Measurements from ENCODE around the gene FGF8.

Gene FGF8

DNA sequence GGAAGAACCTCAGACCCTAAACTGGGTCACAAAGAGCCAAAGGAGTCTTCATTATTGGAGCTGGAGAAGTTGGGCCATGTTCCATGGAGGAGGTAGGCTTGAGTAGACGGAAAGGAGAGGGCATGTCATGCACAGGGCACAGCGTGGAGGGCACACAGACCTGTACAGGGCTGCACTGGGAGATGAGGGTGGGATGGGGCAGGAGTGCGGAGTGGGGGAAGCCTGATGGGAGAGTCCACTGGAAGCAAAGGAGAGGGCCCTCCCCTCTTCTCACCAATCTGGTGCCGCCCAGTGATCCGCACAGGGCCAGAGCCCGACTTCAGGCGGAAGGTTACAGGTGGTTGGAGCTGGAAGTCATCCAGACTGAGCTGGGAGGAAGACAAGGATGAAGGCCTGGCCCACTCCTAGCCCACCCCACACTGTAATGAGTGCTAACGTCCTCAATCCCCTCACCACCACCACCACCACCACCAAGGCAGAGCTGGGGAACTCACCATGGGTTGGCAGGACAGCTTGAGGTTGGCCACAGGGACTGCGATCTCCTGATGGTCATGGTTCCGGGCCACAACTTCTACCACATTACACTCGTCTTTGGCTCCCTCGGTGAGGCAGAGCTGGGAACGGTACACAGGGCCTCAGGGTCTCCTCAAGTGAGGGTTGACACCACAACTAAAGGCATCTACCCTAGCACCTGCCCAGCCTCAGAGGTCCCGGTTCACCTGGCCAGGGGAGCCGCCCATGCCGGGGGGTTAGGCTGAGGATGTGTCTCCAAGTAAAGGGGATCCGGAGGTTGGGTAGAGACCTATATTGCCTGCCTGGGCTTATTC lies 6.3 kb upstream of the FGF8 start:
- Histone ChIP-seq H3K4me3 (replicated peaks; ENCODE audit: insufficient read depth, low read length) (peak overlapping the region; percentile 95), H3K27me3 (ENCODE audit: insufficient read depth, poor library complexity, severe bottlenecking) (no peaks in the 10 kb centered on the region), H3K27ac (replicated peaks) (peak overlapping the region; percentile 69)
- no peak for DNase-seq (ENCODE audit: low read depth in 1 of 2, low spot score in 1 of 2)
- TF ChIP-seq, protein P1, sequence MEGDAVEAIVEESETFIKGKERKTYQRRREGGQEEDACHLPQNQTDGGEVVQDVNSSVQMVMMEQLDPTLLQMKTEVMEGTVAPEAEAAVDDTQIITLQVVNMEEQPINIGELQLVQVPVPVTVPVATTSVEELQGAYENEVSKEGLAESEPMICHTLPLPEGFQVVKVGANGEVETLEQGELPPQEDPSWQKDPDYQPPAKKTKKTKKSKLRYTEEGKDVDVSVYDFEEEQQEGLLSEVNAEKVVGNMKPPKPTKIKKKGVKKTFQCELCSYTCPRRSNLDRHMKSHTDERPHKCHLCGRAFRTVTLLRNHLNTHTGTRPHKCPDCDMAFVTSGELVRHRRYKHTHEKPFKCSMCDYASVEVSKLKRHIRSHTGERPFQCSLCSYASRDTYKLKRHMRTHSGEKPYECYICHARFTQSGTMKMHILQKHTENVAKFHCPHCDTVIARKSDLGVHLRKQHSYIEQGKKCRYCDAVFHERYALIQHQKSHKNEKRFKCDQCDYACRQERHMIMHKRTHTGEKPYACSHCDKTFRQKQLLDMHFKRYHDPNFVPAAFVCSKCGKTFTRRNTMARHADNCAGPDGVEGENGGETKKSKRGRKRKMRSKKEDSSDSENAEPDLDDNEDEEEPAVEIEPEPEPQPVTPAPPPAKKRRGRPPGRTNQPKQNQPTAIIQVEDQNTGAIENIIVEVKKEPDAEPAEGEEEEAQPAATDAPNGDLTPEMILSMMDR (IDR thresholded peaks at IDR 0.05; ENCODE audit: insufficient read depth, low read length): no peak
- no peak for TF ChIP-seq POLR2AphosphoS5 (IDR thresholded peaks at IDR 0.05; ENCODE audit: low read depth)
- no peak for TF ChIP-seq GABPA (IDR thresholded peaks at IDR 0.05; ENCODE audit: low read depth)
- TF ChIP-seq SPI1 (IDR thresholded peaks at IDR 0.05; ENCODE audit: borderline replicate concordance, low read depth): no peak
- TF ChIP-seq, protein P2, sequence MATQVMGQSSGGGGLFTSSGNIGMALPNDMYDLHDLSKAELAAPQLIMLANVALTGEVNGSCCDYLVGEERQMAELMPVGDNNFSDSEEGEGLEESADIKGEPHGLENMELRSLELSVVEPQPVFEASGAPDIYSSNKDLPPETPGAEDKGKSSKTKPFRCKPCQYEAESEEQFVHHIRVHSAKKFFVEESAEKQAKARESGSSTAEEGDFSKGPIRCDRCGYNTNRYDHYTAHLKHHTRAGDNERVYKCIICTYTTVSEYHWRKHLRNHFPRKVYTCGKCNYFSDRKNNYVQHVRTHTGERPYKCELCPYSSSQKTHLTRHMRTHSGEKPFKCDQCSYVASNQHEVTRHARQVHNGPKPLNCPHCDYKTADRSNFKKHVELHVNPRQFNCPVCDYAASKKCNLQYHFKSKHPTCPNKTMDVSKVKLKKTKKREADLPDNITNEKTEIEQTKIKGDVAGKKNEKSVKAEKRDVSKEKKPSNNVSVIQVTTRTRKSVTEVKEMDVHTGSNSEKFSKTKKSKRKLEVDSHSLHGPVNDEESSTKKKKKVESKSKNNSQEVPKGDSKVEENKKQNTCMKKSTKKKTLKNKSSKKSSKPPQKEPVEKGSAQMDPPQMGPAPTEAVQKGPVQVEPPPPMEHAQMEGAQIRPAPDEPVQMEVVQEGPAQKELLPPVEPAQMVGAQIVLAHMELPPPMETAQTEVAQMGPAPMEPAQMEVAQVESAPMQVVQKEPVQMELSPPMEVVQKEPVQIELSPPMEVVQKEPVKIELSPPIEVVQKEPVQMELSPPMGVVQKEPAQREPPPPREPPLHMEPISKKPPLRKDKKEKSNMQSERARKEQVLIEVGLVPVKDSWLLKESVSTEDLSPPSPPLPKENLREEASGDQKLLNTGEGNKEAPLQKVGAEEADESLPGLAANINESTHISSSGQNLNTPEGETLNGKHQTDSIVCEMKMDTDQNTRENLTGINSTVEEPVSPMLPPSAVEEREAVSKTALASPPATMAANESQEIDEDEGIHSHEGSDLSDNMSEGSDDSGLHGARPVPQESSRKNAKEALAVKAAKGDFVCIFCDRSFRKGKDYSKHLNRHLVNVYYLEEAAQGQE (IDR thresholded peaks at IDR 0.05; ENCODE audit: insufficient replicate concordance, low read depth): no peak

DNA sequence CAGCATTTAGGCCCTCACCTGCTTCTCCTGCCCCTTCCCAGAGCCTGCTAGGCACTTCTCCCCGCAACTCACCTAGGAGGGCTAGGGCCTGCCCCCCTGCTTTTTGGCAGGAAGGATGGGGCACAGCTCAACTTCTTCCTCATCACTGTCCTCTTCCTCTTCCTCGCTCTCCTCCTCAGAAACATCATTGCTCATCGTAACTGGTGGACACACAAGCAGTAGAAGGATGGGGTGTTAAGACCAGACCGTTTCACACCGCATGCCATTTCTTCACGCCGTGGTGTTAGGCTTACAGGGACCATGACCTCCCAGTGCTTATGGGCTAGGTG lies 5.7 kb upstream of the FGF8 start:
- TF ChIP-seq POLR2AphosphoS5 (IDR thresholded peaks at IDR 0.05; ENCODE audit: low read depth) (no peak), GABPA (IDR thresholded peaks at IDR 0.05; ENCODE audit: low read depth) (no peak), SPI1 (IDR thresholded peaks at IDR 0.05; ENCODE audit: borderline replicate concordance, low read depth) (no peak)
- TF ChIP-seq, protein P1 (IDR thresholded peaks at IDR 0.05; ENCODE audit: insufficient read depth, low read length): no peak
- TF ChIP-seq, protein P2 (IDR thresholded peaks at IDR 0.05; ENCODE audit: insufficient replicate concordance, low read depth): no peak
- Histone ChIP-seq H3K27ac (replicated peaks) (no peak overlapping the region), H3K27me3 (ENCODE audit: insufficient read depth, poor library complexity, severe bottlenecking) (peaks cover 3% of the 10 kb centered on the region), H3K4me3 (replicated peaks; ENCODE audit: insufficient read depth, low read length) (peak overlapping the region; percentile 95)
- DNase-seq (ENCODE audit: low read depth in 1 of 2, low spot score in 1 of 2): no peak

DNA sequence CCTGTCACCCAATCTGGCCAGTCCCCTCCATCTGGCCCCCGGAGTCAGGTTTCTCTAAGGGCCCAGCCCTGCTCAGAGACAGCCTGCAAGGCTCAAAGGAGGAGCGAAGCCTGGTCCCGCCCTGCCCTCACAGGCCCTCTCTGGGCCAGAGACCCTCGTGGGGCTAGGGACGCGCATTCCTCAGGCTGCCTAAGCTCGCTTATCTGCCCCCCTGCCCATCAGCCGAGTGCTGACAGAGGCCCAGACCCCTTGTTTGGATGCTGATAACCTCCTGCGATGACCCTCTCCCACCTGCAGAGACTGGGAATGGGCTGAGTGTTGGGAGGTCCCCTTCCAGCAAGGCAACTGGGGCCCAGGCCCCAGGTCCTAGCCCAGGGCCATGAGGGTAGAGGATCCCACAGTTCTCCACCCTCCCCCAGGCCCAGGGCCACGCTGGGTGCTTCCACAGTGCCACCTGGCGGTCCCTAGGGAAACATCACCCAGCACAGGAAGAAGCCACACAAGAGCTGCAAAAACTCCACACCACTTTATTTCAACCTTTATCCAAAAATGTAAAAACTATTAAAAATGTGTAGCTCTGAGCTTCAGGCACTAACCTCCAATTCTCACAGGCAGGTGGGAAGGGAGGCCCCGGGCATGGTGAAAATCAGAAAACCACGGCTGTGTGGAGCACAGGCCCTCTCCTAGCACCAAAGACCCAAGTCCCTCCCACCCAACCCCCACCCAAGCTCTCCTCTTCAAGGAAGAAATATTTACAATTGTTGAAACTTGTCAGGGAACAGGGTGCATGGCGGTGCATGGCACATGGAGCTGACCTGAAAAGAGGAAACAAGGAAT lies 5.1 kb upstream of the FGF8 start:
- TF ChIP-seq, protein P1 (IDR thresholded peaks at IDR 0.05; ENCODE audit: insufficient read depth, low read length): peak; percentile 77
- TF ChIP-seq SPI1 (IDR thresholded peaks at IDR 0.05; ENCODE audit: borderline replicate concordance, low read depth): no peak
- Histone ChIP-seq H3K27ac (replicated peaks) (no peak overlapping the region), H3K27me3 (ENCODE audit: insufficient read depth, poor library complexity, severe bottlenecking) (peaks cover 6% of the 10 kb centered on the region), H3K4me3 (replicated peaks; ENCODE audit: insufficient read depth, low read length) (peak overlapping the region; percentile 95)
- DNase-seq (ENCODE audit: low read depth in 1 of 2, low spot score in 1 of 2): peak; percentile 48 to 73

Data from HL-60 (cell line).